ENCODE measurements around the gene SMIM23.

DNA sequence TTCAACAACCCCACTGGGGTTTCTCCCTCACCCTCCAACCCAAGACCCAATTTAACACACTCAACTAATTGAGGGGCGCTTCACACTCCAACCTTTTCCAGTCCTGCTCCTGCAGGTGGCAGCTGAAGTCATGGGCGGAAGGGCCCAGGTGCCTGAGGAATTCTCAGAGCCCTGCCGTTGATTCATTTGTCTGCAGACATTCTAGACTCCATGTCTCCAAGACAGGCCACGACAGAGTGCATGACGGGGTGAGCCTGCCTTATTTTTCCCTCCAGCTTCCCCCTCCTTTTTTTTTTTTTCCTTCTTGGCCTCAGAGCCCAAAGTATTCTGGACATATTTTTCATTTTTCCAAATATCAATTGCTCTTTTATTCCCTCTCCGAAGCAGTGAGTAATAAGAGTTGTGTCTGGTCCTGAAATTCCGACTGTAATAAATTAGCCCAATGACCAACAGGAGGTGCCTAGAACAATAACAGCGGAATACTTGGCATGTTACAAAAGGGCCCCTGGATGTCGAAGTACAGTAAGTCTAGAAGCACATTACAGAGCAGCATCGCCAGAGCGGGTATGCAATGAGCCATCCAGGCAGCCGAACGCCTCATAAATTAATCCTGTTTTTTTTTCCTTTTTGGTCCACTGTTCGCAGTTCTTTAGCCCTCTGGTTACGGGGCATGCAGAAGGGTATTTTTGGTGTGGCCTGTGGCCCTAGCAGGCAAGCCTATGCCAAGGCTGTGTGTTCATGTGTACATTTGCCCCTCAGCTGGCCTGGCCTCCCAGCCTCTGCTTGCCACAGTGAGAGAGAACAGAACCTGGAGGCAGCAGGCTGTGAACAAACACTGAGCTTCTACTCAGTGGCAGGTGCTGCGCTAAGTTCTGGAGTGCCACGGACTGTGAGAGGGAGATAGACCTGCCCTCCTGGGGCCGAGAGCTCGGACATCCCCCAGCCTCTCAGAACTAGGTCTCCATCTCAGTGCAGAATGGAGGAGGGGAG is 8.6 kb upstream of the SMIM23 start:
- TF ChIP-seq POLR2AphosphoS5 (IDR thresholded peaks at IDR 0.05): no peak
- no peak for TF ChIP-seq CTCF (IDR thresholded peaks at IDR 0.05)
- no peak for TF ChIP-seq POLR2A (IDR thresholded peaks at IDR 0.05; ENCODE audit: low read depth)
